Central memory CD8-positive, alpha-beta T cell (primary cell): ENCODE measurements around the gene AGPAT3.
A peak's percentile ranks its signal among the peaks of the same experiment; 100 is the strongest.

Experiments
- ATAC-seq: fragments of 150-1000 bp; cut with Tn5 transposase; replicated peaks from 2 replicates; pipeline ENCODE4 v1.10.0; 2022; ENCODE audit warnings: mild to moderate bottlenecking, moderate FRiP score, moderate number of reproducible peaks; ENCODE audit not compliant: poor library complexity, severe bottlenecking; ENCODE audit errors: extremely low read depth
- DNase-seq, 2 donors: peaks; one replicate each; pipeline ENCODE4 v3.0.0; 2021; ENCODE audit warnings: low spot score in 2 of 2
- H3K27ac Mint-ChIP-seq: one replicate; pipeline ENCODE4 v1.8.0; 2022; ENCODE audit warnings: low read depth, mild to moderate bottlenecking, moderate library complexity, mixed read lengths
- H3K27me3 Mint-ChIP-seq: one replicate; pipeline ENCODE4 v1.8.0; 2022; ENCODE audit warnings: mixed read lengths
- H3K36me3 Mint-ChIP-seq: one replicate; pipeline ENCODE4 v1.8.0; 2022; ENCODE audit warnings: mild to moderate bottlenecking, moderate library complexity, mixed read lengths; ENCODE audit not compliant: insufficient read depth
- H3K4me1 Mint-ChIP-seq: one replicate; pipeline ENCODE4 v1.8.0; 2022; ENCODE audit warnings: mixed read lengths
- H3K4me3 Mint-ChIP-seq: one replicate; pipeline ENCODE4 v1.8.0; 2022; ENCODE audit warnings: mild to moderate bottlenecking, moderate library complexity, mixed read lengths
- H3K9me3 Mint-ChIP-seq: one replicate; pipeline ENCODE4 v1.8.0; 2022; ENCODE audit warnings: mixed read lengths

Gene AGPAT3

DNA sequence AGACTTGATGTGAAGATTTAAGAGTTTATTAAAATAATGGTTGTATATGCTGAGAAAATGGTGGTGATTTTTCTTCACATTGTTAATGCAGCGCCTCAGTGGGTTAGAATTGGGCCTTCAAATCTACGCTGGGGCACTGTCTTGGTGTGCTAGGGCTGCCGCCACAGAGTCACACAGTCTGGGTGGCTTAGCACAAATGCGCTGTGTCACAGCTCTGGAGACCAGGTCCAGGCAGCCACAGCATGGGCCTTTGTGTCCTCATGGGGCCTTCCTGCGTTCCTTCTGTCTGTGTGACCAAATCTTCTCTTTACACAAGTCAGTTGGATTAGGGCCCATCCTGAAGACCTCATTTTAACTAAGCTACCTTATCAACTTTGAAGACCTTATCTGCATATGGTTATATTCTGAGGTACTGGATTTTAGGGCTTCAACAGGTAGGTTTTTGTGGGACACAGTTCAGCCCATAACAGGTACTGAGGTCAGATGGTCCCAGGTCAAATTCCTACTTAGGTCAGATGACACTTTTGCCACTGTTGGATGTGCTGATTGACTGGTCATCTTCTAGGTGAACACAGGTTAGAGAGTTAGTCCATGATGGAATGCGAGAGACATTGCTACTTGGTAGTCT is 164.6 kb downstream of the AGPAT3 start:
- Mint-ChIP-seq H3K9me3 (no peaks in the 10 kb centered on the region), H3K27ac (no peak overlapping the region), H3K36me3 (peaks cover 33% of the 10 kb centered on the region), H3K4me1 (peaks cover 72% of the 10 kb centered on the region), H3K27me3 (no peaks in the 10 kb centered on the region), H3K4me3 (peak overlapping the region; percentile 8)
- DNase-seq (no peak), ATAC-seq (no peak)

DNA sequence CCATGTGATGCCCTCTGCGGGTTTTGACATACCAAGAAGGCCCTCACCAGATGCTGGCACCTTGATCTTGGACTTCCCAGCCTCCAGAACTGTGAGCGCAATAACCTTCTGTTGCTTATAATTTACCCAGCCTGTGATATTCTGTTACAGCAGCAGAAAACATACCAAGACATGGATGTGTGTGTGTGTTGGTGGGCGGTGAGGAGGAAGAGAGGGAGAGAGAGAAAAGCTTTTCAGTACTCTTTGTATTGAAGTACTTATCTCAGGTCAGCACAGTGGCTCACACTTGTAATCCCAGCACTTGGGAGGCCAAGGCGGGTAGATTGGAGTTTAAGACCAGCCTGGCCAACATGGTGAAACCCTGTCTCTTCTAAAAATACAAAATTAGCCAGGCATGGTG is 170.2 kb downstream of the AGPAT3 start:
- Mint-ChIP-seq H3K9me3 (no peaks in the 10 kb centered on the region), H3K36me3 (peaks cover 57% of the 10 kb centered on the region), H3K4me3 (no peak overlapping the region), H3K27ac (peak overlapping the region; percentile 77), H3K4me1 (peaks cover 37% of the 10 kb centered on the region), H3K27me3 (no peaks in the 10 kb centered on the region)
- ATAC-seq: no peak
- DNase-seq: no peak
